ENCODE measurements around the gene MOSPD3. TPM values are rescaled to one million over a fixed set of nuclear protein-coding genes. Genes with fewer than 3 reads are reported as not detected.

Gene MOSPD3
- total and polyA plus RNA-seq, 2 experiments from 2014 or later, result 15.3 to 23.5 TPM

GRCh38 chr7:100614308-100614861 is 2.0 kb downstream of the MOSPD3 start:
- H3K4me1 Mint-ChIP-seq, result no peaks in the 10 kb centered on the region; the same call in 1 of the 3 replicates
- no peak for DNase-seq (ENCODE audit: low spot score)
- no peak overlapping the region for H3K4me3 Mint-ChIP-seq

More at GRCh38 chr7:100614308-100614861, 2.0 kb downstream of the MOSPD3 start:
- H3K4me2 ChIP-seq, result no peak overlapping the region
- Mint-ChIP-seq H3K27ac (no peak overlapping the region), H3K27me3 (ENCODE audit: insufficient read depth, low read depth, poor library complexity) (peaks cover 15% of the 10 kb centered on the region), H3K36me3 (ENCODE audit: low read depth) (peaks cover 5% of the 10 kb centered on the region), H3K9me3 (no peaks in the 10 kb centered on the region)
- H4K20me1 ChIP-seq (replicated peaks; ENCODE audit: insufficient read depth), result no peaks in the 10 kb centered on the region
- no peaks in the 10 kb centered on the region for H3K27me3 ChIP-seq (ENCODE audit: insufficient read depth)
- H3K4me1 ChIP-seq (ENCODE audit: insufficient read depth), result peaks cover 3% of the 10 kb centered on the region; the same call in 1 of the 2 replicates
- H2AFZ ChIP-seq, result no peak overlapping the region
- peaks cover 3% of the 10 kb centered on the region; the same call in 1 of the 2 replicates for H3K36me3 ChIP-seq (ENCODE audit: insufficient read depth)
- no peaks in the 10 kb centered on the region for H3K9me2 ChIP-seq (ENCODE audit: insufficient read depth)
- H3K4me3 ChIP-seq, result no peak overlapping the region
- H3K79me2 ChIP-seq (replicated peaks; ENCODE audit: insufficient read depth), result no peaks in the 10 kb centered on the region
- ATAC-seq, result no peak
- H3K27ac ChIP-seq (ENCODE audit: low read depth), result no peak overlapping the region
- H3F3A ChIP-seq (replicated peaks; ENCODE audit: low read depth), result peaks cover 5% of the 10 kb centered on the region; the same call in 1 of the 2 replicates
- TF ChIP-seq, protein P1, sequence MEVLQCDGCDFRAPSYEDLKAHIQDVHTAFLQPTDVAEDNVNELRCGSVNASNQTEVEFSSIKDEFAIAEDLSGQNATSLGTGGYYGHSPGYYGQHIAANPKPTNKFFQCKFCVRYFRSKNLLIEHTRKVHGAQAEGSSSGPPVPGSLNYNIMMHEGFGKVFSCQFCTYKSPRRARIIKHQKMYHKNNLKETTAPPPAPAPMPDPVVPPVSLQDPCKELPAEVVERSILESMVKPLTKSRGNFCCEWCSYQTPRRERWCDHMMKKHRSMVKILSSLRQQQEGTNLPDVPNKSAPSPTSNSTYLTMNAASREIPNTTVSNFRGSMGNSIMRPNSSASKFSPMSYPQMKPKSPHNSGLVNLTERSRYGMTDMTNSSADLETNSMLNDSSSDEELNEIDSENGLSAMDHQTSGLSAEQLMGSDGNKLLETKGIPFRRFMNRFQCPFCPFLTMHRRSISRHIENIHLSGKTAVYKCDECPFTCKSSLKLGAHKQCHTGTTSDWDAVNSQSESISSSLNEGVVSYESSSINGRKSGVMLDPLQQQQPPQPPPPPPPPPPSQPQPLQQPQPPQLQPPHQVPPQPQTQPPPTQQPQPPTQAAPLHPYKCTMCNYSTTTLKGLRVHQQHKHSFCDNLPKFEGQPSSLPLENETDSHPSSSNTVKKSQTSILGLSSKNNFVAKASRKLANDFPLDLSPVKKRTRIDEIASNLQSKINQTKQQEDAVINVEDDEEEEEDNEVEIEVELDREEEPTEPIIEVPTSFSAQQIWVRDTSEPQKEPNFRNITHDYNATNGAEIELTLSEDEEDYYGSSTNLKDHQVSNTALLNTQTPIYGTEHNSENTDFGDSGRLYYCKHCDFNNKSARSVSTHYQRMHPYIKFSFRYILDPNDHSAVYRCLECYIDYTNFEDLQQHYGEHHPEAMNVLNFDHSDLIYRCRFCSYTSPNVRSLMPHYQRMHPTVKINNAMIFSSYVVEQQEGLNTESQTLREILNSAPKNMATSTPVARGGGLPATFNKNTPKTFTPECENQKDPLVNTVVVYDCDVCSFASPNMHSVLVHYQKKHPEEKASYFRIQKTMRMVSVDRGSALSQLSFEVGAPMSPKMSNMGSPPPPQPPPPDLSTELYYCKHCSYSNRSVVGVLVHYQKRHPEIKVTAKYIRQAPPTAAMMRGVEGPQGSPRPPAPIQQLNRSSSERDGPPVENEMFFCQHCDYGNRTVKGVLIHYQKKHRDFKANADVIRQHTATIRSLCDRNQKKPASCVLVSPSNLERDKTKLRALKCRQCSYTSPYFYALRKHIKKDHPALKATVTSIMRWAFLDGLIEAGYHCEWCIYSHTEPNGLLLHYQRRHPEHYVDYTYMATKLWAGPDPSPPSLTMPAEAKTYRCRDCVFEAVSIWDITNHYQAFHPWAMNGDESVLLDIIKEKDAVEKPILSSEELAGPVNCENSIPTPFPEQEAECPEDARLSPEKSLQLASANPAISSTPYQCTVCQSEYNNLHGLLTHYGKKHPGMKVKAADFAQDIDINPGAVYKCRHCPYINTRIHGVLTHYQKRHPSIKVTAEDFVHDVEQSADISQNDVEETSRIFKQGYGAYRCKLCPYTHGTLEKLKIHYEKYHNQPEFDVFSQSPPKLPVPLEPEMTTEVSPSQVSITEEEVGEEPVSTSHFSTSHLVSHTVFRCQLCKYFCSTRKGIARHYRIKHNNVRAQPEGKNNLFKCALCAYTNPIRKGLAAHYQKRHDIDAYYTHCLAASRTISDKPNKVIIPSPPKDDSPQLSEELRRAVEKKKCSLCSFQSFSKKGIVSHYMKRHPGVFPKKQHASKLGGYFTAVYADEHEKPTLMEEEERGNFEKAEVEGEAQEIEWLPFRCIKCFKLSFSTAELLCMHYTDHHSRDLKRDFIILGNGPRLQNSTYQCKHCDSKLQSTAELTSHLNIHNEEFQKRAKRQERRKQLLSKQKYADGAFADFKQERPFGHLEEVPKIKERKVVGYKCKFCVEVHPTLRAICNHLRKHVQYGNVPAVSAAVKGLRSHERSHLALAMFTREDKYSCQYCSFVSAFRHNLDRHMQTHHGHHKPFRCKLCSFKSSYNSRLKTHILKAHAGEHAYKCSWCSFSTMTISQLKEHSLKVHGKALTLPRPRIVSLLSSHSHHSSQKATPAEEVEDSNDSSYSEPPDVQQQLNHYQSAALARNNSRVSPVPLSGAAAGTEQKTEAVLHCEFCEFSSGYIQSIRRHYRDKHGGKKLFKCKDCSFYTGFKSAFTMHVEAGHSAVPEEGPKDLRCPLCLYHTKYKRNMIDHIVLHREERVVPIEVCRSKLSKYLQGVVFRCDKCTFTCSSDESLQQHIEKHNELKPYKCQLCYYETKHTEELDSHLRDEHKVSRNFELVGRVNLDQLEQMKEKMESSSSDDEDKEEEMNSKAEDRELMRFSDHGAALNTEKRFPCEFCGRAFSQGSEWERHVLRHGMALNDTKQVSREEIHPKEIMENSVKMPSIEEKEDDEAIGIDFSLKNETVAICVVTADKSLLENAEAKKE (CRISPR knock-in tag; IDR thresholded peaks at IDR 0.05), result no peak
- TF ChIP-seq, protein P2, sequence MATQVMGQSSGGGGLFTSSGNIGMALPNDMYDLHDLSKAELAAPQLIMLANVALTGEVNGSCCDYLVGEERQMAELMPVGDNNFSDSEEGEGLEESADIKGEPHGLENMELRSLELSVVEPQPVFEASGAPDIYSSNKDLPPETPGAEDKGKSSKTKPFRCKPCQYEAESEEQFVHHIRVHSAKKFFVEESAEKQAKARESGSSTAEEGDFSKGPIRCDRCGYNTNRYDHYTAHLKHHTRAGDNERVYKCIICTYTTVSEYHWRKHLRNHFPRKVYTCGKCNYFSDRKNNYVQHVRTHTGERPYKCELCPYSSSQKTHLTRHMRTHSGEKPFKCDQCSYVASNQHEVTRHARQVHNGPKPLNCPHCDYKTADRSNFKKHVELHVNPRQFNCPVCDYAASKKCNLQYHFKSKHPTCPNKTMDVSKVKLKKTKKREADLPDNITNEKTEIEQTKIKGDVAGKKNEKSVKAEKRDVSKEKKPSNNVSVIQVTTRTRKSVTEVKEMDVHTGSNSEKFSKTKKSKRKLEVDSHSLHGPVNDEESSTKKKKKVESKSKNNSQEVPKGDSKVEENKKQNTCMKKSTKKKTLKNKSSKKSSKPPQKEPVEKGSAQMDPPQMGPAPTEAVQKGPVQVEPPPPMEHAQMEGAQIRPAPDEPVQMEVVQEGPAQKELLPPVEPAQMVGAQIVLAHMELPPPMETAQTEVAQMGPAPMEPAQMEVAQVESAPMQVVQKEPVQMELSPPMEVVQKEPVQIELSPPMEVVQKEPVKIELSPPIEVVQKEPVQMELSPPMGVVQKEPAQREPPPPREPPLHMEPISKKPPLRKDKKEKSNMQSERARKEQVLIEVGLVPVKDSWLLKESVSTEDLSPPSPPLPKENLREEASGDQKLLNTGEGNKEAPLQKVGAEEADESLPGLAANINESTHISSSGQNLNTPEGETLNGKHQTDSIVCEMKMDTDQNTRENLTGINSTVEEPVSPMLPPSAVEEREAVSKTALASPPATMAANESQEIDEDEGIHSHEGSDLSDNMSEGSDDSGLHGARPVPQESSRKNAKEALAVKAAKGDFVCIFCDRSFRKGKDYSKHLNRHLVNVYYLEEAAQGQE (IDR thresholded peaks at IDR 0.05; ENCODE audit: unreplicated experiment), result no peak
- no peak for TF ChIP-seq STAT1 (IDR thresholded peaks at IDR 0.05; ENCODE audit: unreplicated experiment)
- TF ChIP-seq CTCF (conservative IDR thresholded peaks at IDR 0.05; ENCODE audit: low read depth in 2 of 2), result no peak
- TF ChIP-seq, protein P3, sequence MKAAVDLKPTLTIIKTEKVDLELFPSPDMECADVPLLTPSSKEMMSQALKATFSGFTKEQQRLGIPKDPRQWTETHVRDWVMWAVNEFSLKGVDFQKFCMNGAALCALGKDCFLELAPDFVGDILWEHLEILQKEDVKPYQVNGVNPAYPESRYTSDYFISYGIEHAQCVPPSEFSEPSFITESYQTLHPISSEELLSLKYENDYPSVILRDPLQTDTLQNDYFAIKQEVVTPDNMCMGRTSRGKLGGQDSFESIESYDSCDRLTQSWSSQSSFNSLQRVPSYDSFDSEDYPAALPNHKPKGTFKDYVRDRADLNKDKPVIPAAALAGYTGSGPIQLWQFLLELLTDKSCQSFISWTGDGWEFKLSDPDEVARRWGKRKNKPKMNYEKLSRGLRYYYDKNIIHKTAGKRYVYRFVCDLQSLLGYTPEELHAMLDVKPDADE (IDR thresholded peaks at IDR 0.05), result no peak
- TF ChIP-seq NANOG (IDR thresholded peaks at IDR 0.05; ENCODE audit: borderline replicate concordance), result no peak
- no peak for TF ChIP-seq JUNB (IDR thresholded peaks at IDR 0.05; ENCODE audit: unreplicated experiment)
- TF ChIP-seq ZNF114 (CRISPR knock-in tag; IDR thresholded peaks at IDR 0.05), result no peak
- TF ChIP-seq ZNF331 (CRISPR knock-in tag; IDR thresholded peaks at IDR 0.05; ENCODE audit: low read depth), result no peak
- no peak for TF ChIP-seq POLR2AphosphoS5 (IDR thresholded peaks at IDR 0.05; ENCODE audit: low read depth)
- no peak for TF ChIP-seq EZH2phosphoT487 (IDR thresholded peaks at IDR 0.05; ENCODE audit: unreplicated experiment)
- TF ChIP-seq CREB1 (CRISPR knock-in tag; IDR thresholded peaks at IDR 0.05; ENCODE audit: low read depth), result no peak
- TF ChIP-seq EZH2 (IDR thresholded peaks at IDR 0.05; ENCODE audit: low read depth, unreplicated experiment), result no peak

All from GM23338 (cell line).